Measurements from ENCODE around the gene ABTB2.
A peak's percentile ranks its signal among the peaks of the same experiment; 100 is the strongest.

ABTB2 gene

GRCh38 chr11:34162493-34162820, 195.4 kb downstream of the ABTB2 start:
- DNase-seq = no peak

GRCh38 chr11:34161812-34162492, 195.9 kb downstream of the ABTB2 start:
- DNase-seq = no peak

GRCh38 chr11:34161361-34161760, 196.4 kb downstream of the ABTB2 start:
- no peak for DNase-seq

- no peak for DNase-seq
These were observed 197.0 kb downstream of the ABTB2 start for GRCh38 chr11:34160791-34161190.

GRCh38 chr11:34160049-34160721, 197.6 kb downstream of the ABTB2 start:
- no peak for DNase-seq

GRCh38 chr11:34158661-34159060, 199.1 kb downstream of the ABTB2 start:
- no peak for DNase-seq

- no peak for DNase-seq
These were observed 200.6 kb downstream of the ABTB2 start for GRCh38 chr11:34157163-34157562.

GRCh38 chr11:34155757-34156062, 202.1 kb downstream of the ABTB2 start:
- DNase-seq = no peak

- DNase-seq = no peak
These were observed 202.6 kb downstream of the ABTB2 start for GRCh38 chr11:34155057-34155756.

GRCh38 chr11:34154059-34154875, 203.5 kb downstream of the ABTB2 start:
- peak; percentile 26 for DNase-seq

- DNase-seq = no peak
These were observed 205.6 kb downstream of the ABTB2 start for GRCh38 chr11:34151916-34152845.

- no peak for DNase-seq
These were observed 206.6 kb downstream of the ABTB2 start for GRCh38 chr11:34151166-34151565.

GRCh38 chr11:34150494-34151151, 207.2 kb downstream of the ABTB2 start:
- DNase-seq = no peak

- peak; percentile 4 for DNase-seq
These were observed 208.0 kb downstream of the ABTB2 start for GRCh38 chr11:34149786-34150185.

GRCh38 chr11:34149274-34149673, 208.5 kb downstream of the ABTB2 start:
- no peak for DNase-seq

- no peak for DNase-seq
These were observed 209.2 kb downstream of the ABTB2 start for GRCh38 chr11:34148504-34149165.

- DNase-seq = no peak
These were observed 210.2 kb downstream of the ABTB2 start for GRCh38 chr11:34147581-34147980.

GRCh38 chr11:34146866-34147265, 210.9 kb downstream of the ABTB2 start:
- DNase-seq = no peak

- no peak for DNase-seq
These were observed 211.4 kb downstream of the ABTB2 start for GRCh38 chr11:34146411-34146810.

GRCh38 chr11:34145847-34146381, 211.9 kb downstream of the ABTB2 start:
- DNase-seq = no peak

GRCh38 chr11:34145073-34145472, 212.7 kb downstream of the ABTB2 start:
- DNase-seq = no peak

All from OCI-M1 (cell line).